Heart right ventricle (tissue), 16 donors: Measurements from ENCODE around the gene RPIA. TPM values are rescaled to one million over a fixed set of nuclear protein-coding genes. Genes with fewer than 3 reads are reported as not detected.

Experiments
- ATAC-seq, 8 donors: fragments of 200-7000 bp; cut with Tn5 transposase; one replicate each; pipeline ENCODE4 v1.9.1; 2020; ENCODE audit warnings: mild to moderate bottlenecking in 8 of 8, moderate library complexity in 8 of 8, moderate number of reproducible peaks in 1 of 8
- DNase-seq, 2 donors: peaks; one replicate each; pipeline ENCODE4 v3.0.0-alpha.2; 2020
- H3K27ac ChIP-seq, 10 donors: fragments of 200-600 bp; sonication (generic) in 2 of 10; one replicate each; pipeline versions ENCODE4 v1.5.0 to v1.8.0; 2020 to 2022; ENCODE audit warnings: mild to moderate bottlenecking in 3 of 10
- H3K27me3 ChIP-seq, 7 donors: fragments of 200-600 bp; one replicate each; pipeline ENCODE4 v1.8.0; 2021 to 2022; ENCODE audit warnings: mild to moderate bottlenecking in 2 of 7
- H3K36me3 ChIP-seq, 9 donors: fragments of 200-600 bp; sonication (generic) in 1 of 9; one replicate each; pipeline versions ENCODE4 v1.5.0 to v1.8.0; 2020 to 2022; ENCODE audit warnings: mild to moderate bottlenecking in 2 of 9
- H3K4me1 ChIP-seq, 9 donors: fragments of 200-600 bp; sonication (generic) in 1 of 9; one replicate each; pipeline versions ENCODE4 v1.5.0 to v1.8.0; 2020 to 2022; ENCODE audit warnings: mild to moderate bottlenecking in 4 of 9
- H3K4me3 ChIP-seq, 10 donors: fragments of 200-600 bp; sonication (generic) in 2 of 10; one replicate each; pipeline versions ENCODE4 v1.5.0 to v1.8.0; 2020 to 2022; ENCODE audit warnings: mild to moderate bottlenecking in 7 of 10, moderate library complexity in 2 of 10
- H3K9me3 ChIP-seq, 11 donors: fragments of 200-600 bp in 10 of 11; sonication (generic) in 2 of 11; one replicate each; pipeline versions ENCODE4 v1.5.0 to v1.8.0; 2013 to 2022; ENCODE audit warnings: mild to moderate bottlenecking in 2 of 11, control low read depth in 1 of 11, moderate library complexity in 1 of 11
- WGBS, 2 donors: extraction: QIAGEN DNeasy Blood & Tissue Kit; methylation state at CpG; one replicate each; pipeline ENCODE4 v1.1.7; 2013; ENCODE audit warnings: inconsistent platforms in 1 of 2; 5-methylcytosine and 5-hydroxymethylcytosine counted together
- intact Hi-C, 10 donors: fragments of 100-400 bp; cut with DNase I; formaldehyde crosslinking; loops; one replicate each; pipeline versions ENCODE4 v1.11.1 to v1.14.2; 2022
- polyA plus RNA-seq, 2 donors: library from polyadenylated mRNA; stranded (reverse); fragments of 200-250 nt; gene quantifications; one replicate each; pipeline ENCODE4 v1.2.3, GENCODE V29; 2013
- total RNA-seq, 10 donors: library from RNA; stranded (reverse); fragmentation: NEBNext Ultra II Directional in 3 of 10; extraction: Animal tissue kit (Norgen Biotek cat#: 25700) in 3 of 10; gene quantifications; one replicate each; pipeline versions ENCODE4 v1.2.1 to v1.2.4, GENCODE V29; 2021 to 2023
- TF ChIP-seq, protein P1 (sequence below), 9 donors: fragments of 200-600 bp; sonication (generic) in 2 of 9; IDR thresholded peaks; one replicate each; pipeline versions ENCODE4 v1.5.0 to v1.8.0; 2021 to 2022; ENCODE audit warnings: antibody characterized with exemption in 9 of 9, mild to moderate bottlenecking in 5 of 9, moderate library complexity in 1 of 9
- donor health status: Arrhythmogenic right ventricular cardiomyopathy.
- donor health status: ischemic (EF 13 %, LVEDD 7.1; RV severe dilation, severe dysfunction).
- donor health status: healthy with polysubstance abuse.
- donor health status: DM: no; HTN: yes; CAD: no.
- donor health status: DM: no; HTN: no; CAD: no.
- donor health status: ischemic (EF 25% LVEDD 6.9; RV normal size, moderate dysfunction).
- donor health status: ischemic (EF 25% LVEDD 5.7; RV mildly dilated, moderate dysfunction).
- donor health status: healthy.
- donor health status: DM: yes; HTN: yes; CAD: no.
- donor health status: Ischemic cardiomyopathy.
- donor health status: ischemic (EF 35%, LVEDD 5.7; RV mildly dilated, moderate dysfunction).
- donor health status: nonischemic (EF 11% LVEDD 7.7; RV severe dilation, severe dysfunction).
- donor health status: DM: yes; HTN: yes; CAD: no.
- donor health status: PGD.
- donor health status: ischemic (EF 29% LVEDD 5.4; RV normal size, mild dysfunction).
- donor health status: nonischemic (EF 23%, LVEDD 6.1; RV moderate dilation, normal function).

The RPIA gene
- total and polyA plus RNA-seq, 12 donors = 9.1 to 18.7 (median 13.5) TPM

GRCh38 chr2:88720399-88720798 lies 28.9 kb downstream of the RPIA start:
- Histone ChIP-seq H3K27ac (no peak overlapping the region), H3K4me3 (no peak overlapping the region), H3K27me3 (no peaks in the 10 kb centered on the region), H3K36me3 (no peaks in the 10 kb centered on the region), H3K9me3 (peaks cover 0 to 12% (median 0%) of the 10 kb centered on the region in 11 donors), H3K4me1 (peaks cover 0 to 11% (median 0%) of the 10 kb centered on the region in 9 donors)
- TF ChIP-seq, protein P1, sequence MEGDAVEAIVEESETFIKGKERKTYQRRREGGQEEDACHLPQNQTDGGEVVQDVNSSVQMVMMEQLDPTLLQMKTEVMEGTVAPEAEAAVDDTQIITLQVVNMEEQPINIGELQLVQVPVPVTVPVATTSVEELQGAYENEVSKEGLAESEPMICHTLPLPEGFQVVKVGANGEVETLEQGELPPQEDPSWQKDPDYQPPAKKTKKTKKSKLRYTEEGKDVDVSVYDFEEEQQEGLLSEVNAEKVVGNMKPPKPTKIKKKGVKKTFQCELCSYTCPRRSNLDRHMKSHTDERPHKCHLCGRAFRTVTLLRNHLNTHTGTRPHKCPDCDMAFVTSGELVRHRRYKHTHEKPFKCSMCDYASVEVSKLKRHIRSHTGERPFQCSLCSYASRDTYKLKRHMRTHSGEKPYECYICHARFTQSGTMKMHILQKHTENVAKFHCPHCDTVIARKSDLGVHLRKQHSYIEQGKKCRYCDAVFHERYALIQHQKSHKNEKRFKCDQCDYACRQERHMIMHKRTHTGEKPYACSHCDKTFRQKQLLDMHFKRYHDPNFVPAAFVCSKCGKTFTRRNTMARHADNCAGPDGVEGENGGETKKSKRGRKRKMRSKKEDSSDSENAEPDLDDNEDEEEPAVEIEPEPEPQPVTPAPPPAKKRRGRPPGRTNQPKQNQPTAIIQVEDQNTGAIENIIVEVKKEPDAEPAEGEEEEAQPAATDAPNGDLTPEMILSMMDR (IDR thresholded peaks at IDR 0.05) = no peak
- intact Hi-C loops = no loop called here
- ATAC-seq (no peak), DNase-seq (no peak)

- Histone ChIP-seq H3K9me3 (peaks cover 0 to 12% (median 0%) of the 10 kb centered on the region in 11 donors), H3K4me1 (peaks cover 0 to 7% (median 0%) of the 10 kb centered on the region in 9 donors), H3K27ac (no peak overlapping the region), H3K36me3 (no peaks in the 10 kb centered on the region), H3K4me3 (no peak overlapping the region), H3K27me3 (no peaks in the 10 kb centered on the region)
- DNase-seq = no peak
- intact Hi-C loops = no loop called here
- WGBS, 2 donors = 97 to 98% methylated on average over 2 of the region's 2 CpGs
- TF ChIP-seq, protein P1 (IDR thresholded peaks at IDR 0.05) = no peak
- ATAC-seq = no peak
Observed at GRCh38 chr2:88721268-88721667, 29.8 kb downstream of the RPIA start.

- Histone ChIP-seq H3K27ac (no peak overlapping the region), H3K27me3 (no peaks in the 10 kb centered on the region), H3K36me3 (no peaks in the 10 kb centered on the region), H3K4me3 (no peak overlapping the region), H3K9me3 (peaks cover 0 to 7% (median 0%) of the 10 kb centered on the region in 11 donors), H3K4me1 (peaks cover 0 to 17% (median 7%) of the 10 kb centered on the region in 9 donors)
- peak in 1 of 8 donors; percentile 17 for ATAC-seq
- 84 to 96% methylated on average over 4 of the region's 4 CpGs for WGBS, 2 donors
- TF ChIP-seq, protein P1 (IDR thresholded peaks at IDR 0.05) = no peak
- intact Hi-C loops = no loop called here
- no peak for DNase-seq
Observed at GRCh38 chr2:88724643-88725332, 33.3 kb downstream of the RPIA start.

DNA sequence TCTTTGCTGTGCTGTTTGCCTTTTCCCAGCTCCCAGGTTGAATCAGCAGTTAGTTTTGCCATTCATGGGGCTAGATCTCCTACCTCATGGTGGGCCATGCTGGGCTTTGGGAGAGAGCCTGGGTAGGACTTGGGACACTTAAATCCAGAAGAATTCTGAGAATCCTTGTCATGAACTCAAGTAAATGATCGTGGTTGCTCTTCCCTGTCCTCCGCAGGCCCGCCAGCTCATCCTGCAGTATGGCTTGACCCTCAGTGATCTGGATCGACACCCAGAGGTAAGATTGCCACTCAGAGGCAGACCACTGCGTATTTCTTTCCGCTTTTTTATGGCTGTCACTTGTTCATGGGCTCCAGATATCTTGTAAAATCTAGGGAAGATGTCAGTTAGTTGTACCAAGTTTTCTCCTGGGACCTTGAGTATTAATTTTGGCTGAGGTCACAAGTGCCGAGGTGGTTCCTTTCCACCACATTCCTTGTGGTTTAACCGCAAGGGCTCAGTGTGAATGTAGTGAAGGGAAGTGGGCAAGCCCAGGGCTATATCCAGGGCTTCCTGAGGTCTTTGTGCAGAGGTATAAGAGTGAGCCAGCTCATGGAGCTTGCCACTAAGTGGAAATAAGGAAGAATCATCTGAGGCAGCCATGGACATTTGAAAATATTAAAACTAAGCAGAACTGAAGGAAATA lies 37.7 kb downstream of the RPIA start:
- peaks cover 0 to 32% (median 17%) of the 10 kb centered on the region in 9 donors for H3K4me1 ChIP-seq
- H3K27ac ChIP-seq = peak overlapping the region in 1 of 10 donors; percentile 17
- TF ChIP-seq, protein P1 (IDR thresholded peaks at IDR 0.05) = no peak
- no peak for ATAC-seq
- WGBS, 2 donors = 88 to 89% methylated on average over 8 of the region's 8 CpGs
- H3K4me3 ChIP-seq = no peak overlapping the region
- DNase-seq = no peak
- H3K27me3 ChIP-seq = no peaks in the 10 kb centered on the region
- no peaks in the 10 kb centered on the region for H3K9me3 ChIP-seq
- H3K36me3 ChIP-seq = no peaks in the 10 kb centered on the region
- intact Hi-C loops = no loop called here
